A673 (cell line): ENCODE data around the gene LYRM2.
"Not testable (repeated sequence)": the region's sequence is repeated elsewhere in the genome, so short reads cannot be mapped to it uniquely, and the experiment has no call there.

Experiments
- CTCF ChIP-seq: fragments of 300-800, 200-600 bp; sonication (generic); conservative IDR thresholded peaks from 2 replicates; pipeline ENCODE4 v1.5.1; 2017; ENCODE audit warnings: low read depth, mild to moderate bottlenecking, antibody characterized with exemption, low read length, moderate library complexity, mixed read lengths
- EZH2 ChIP-seq: fragments of 200-600 bp; sonication (generic); IDR thresholded peaks from 2 replicates; pipeline ENCODE4 v1.6.1; 2017; ENCODE audit warnings: borderline replicate concordance, low read depth, mild to moderate bottlenecking, mixed read lengths, antibody characterized with exemption, low read length; ENCODE audit not compliant: poor library complexity, severe bottlenecking

- not testable (repeated sequence) for TF ChIP-seq CTCF, EZH2
Observed at GRCh38 chr6:89636412-89636811, 2.1 kb downstream of the LYRM2 start.
